Activated T-helper 1 cell treated with anti-CD3 and anti-CD28 coated beads, Interleukin-12 subunit alpha, Interleukin-12 subunit beta, Interleukin-2, Interleukin-4 antibody, amounts not matched to agents 30 ng/mL and 10 ng/mL and 1 ng/mL, durations not matched to agents 14 hours and 24 hours and 36 hours (primary cell): ENCODE measurements around the gene HMMR. TPM values are rescaled to one million over a fixed set of nuclear protein-coding genes. Genes with fewer than 3 reads are reported as not detected.
"Not testable (repeated sequence)": the region's sequence is repeated elsewhere in the genome, so short reads cannot be mapped to it uniquely, and the experiment has no call there.

ENCODE experiments used
- DNase-seq: peaks from one replicate; pipeline ENCODE4 v3.0.0; 2021; ENCODE audit warnings: low spot score
- H3K27ac Mint-ChIP-seq: one replicate; pipeline ENCODE4 v1.8.0; 2021; ENCODE audit warnings: mild to moderate bottlenecking, mixed read lengths
- H3K27me3 Mint-ChIP-seq: one replicate; pipeline ENCODE4 v1.8.0; 2022; ENCODE audit warnings: mild to moderate bottlenecking, moderate library complexity, mixed read lengths; ENCODE audit not compliant: insufficient read depth
- H3K36me3 Mint-ChIP-seq: one replicate; pipeline ENCODE4 v1.8.0; 2021; ENCODE audit warnings: low read depth, mixed read lengths
- H3K4me1 Mint-ChIP-seq: one replicate; pipeline ENCODE4 v1.8.0; 2021; ENCODE audit warnings: low read depth, mixed read lengths
- H3K4me3 Mint-ChIP-seq: one replicate; pipeline ENCODE4 v1.8.0; 2021; ENCODE audit warnings: mild to moderate bottlenecking, moderate library complexity, mixed read lengths
- H3K9me3 Mint-ChIP-seq: one replicate; pipeline ENCODE4 v1.8.0; 2021; ENCODE audit warnings: mixed read lengths
- intact Hi-C: fragments of 100-400 bp; cut with micrococcal nuclease; formaldehyde crosslinking; loops from one replicate; pipeline ENCODE4 v1.15.1; 2024
- total RNA-seq: library from RNA; stranded (reverse); gene quantifications from 2 replicates; pipeline ENCODE4 v1.2.3, GENCODE V29; 2022

HMMR gene
- total RNA-seq, 1 donor from 2014 or later, result 25.5 TPM

GRCh38 chr5:163531272-163531671, 70.8 kb downstream of the HMMR start:
- H3K4me3 Mint-ChIP-seq, result no peak overlapping the region
- H3K36me3 Mint-ChIP-seq, result no peaks in the 10 kb centered on the region
- H3K9me3 Mint-ChIP-seq, result no peaks in the 10 kb centered on the region
- no peak overlapping the region for H3K27ac Mint-ChIP-seq
- no peaks in the 10 kb centered on the region for H3K4me1 Mint-ChIP-seq
- H3K27me3 Mint-ChIP-seq, result peaks cover 13% of the 10 kb centered on the region
- intact Hi-C loops, result no loop called here
- no peak for DNase-seq

- intact Hi-C loops, result no loop called here
- H3K9me3 Mint-ChIP-seq, result no peaks in the 10 kb centered on the region
- no peak overlapping the region for H3K27ac Mint-ChIP-seq
- DNase-seq, result no peak
- H3K4me3 Mint-ChIP-seq, result no peak overlapping the region
- peaks cover 11% of the 10 kb centered on the region for H3K27me3 Mint-ChIP-seq
- no peaks in the 10 kb centered on the region for H3K4me1 Mint-ChIP-seq
- H3K36me3 Mint-ChIP-seq, result no peaks in the 10 kb centered on the region
Observed at GRCh38 chr5:163532171-163533084, 72.0 kb downstream of the HMMR start.

GRCh38 chr5:163533223-163533622, 72.8 kb downstream of the HMMR start:
- no peak overlapping the region for H3K4me3 Mint-ChIP-seq
- peaks cover 14% of the 10 kb centered on the region for H3K27me3 Mint-ChIP-seq
- no peaks in the 10 kb centered on the region for H3K9me3 Mint-ChIP-seq
- intact Hi-C loops, result no loop called here
- H3K27ac Mint-ChIP-seq, result no peak overlapping the region
- H3K36me3 Mint-ChIP-seq, result no peaks in the 10 kb centered on the region
- DNase-seq, result no peak
- H3K4me1 Mint-ChIP-seq, result no peaks in the 10 kb centered on the region

GRCh38 chr5:163534492-163535094, 74.2 kb downstream of the HMMR start:
- intact Hi-C loops, result no loop called here
- no peak for DNase-seq
- Mint-ChIP-seq H3K9me3 (no peaks in the 10 kb centered on the region), H3K27me3 (peaks cover 17% of the 10 kb centered on the region), H3K4me1 (no peaks in the 10 kb centered on the region), H3K36me3 (no peaks in the 10 kb centered on the region), H3K27ac (no peak overlapping the region), H3K4me3 (no peak overlapping the region)

GRCh38 chr5:163535290-163535689, 74.9 kb downstream of the HMMR start:
- Mint-ChIP-seq H3K36me3 (no peaks in the 10 kb centered on the region), H3K9me3 (no peaks in the 10 kb centered on the region), H3K27ac (no peak overlapping the region), H3K4me1 (no peaks in the 10 kb centered on the region), H3K4me3 (no peak overlapping the region), H3K27me3 (peaks cover 17% of the 10 kb centered on the region)
- DNase-seq, result no peak
- intact Hi-C loops, result no loop called here

- intact Hi-C loops, result not testable (repeated sequence)
Observed at GRCh38 chr5:163536442-163536841, 76.0 kb downstream of the HMMR start.

GRCh38 chr5:163540696-163541095, 80.3 kb downstream of the HMMR start:
- no peak for DNase-seq
- H3K4me1 Mint-ChIP-seq, result no peaks in the 10 kb centered on the region
- no peak overlapping the region for H3K27ac Mint-ChIP-seq
- intact Hi-C loops, result no loop called here
- no peak overlapping the region for H3K4me3 Mint-ChIP-seq
- no peaks in the 10 kb centered on the region for H3K9me3 Mint-ChIP-seq
- no peaks in the 10 kb centered on the region for H3K36me3 Mint-ChIP-seq
- H3K27me3 Mint-ChIP-seq, result peaks cover 20% of the 10 kb centered on the region

More at GRCh38 chr5:163536442-163536841, 76.0 kb downstream of the HMMR start:
- H3K36me3 Mint-ChIP-seq, H3K4me1 Mint-ChIP-seq, H3K27ac Mint-ChIP-seq, DNase-seq, H3K9me3 Mint-ChIP-seq, H3K4me3 Mint-ChIP-seq: not testable (repeated sequence)
- peaks cover 15% of the 10 kb centered on the region for H3K27me3 Mint-ChIP-seq

Other genes with a start within 250 kb of the HMMR start
- gene CCNG1, start 23.0 kb upstream of the HMMR start, total RNA-seq, result 72.3 and 77.8 TPM in 2 replicates
- 39.3 and 44.0 TPM in 2 replicates for gene NUDCD2, start 530 bp upstream of the HMMR start, total RNA-seq
- gene MAT2B, start 45.0 kb downstream of the HMMR start, total RNA-seq, result 113 and 116 TPM in 2 replicates